GM21381 (cell line): Measurements from ENCODE around the gene TES.
"Not testable (repeated sequence)": the region's sequence is repeated elsewhere in the genome, so short reads cannot be mapped to it uniquely, and the experiment has no call there.

ENCODE experiments used
- ATAC-seq: cut with Tn5 transposase; IDR thresholded peaks from one replicate; pipeline ENCODE4 v1.9.1; 2021; ENCODE audit warnings: mild to moderate bottlenecking, moderate library complexity; ENCODE audit not compliant: unreplicated experiment

The TES gene, protein sequence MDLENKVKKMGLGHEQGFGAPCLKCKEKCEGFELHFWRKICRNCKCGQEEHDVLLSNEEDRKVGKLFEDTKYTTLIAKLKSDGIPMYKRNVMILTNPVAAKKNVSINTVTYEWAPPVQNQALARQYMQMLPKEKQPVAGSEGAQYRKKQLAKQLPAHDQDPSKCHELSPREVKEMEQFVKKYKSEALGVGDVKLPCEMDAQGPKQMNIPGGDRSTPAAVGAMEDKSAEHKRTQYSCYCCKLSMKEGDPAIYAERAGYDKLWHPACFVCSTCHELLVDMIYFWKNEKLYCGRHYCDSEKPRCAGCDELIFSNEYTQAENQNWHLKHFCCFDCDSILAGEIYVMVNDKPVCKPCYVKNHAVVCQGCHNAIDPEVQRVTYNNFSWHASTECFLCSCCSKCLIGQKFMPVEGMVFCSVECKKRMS

DNA sequence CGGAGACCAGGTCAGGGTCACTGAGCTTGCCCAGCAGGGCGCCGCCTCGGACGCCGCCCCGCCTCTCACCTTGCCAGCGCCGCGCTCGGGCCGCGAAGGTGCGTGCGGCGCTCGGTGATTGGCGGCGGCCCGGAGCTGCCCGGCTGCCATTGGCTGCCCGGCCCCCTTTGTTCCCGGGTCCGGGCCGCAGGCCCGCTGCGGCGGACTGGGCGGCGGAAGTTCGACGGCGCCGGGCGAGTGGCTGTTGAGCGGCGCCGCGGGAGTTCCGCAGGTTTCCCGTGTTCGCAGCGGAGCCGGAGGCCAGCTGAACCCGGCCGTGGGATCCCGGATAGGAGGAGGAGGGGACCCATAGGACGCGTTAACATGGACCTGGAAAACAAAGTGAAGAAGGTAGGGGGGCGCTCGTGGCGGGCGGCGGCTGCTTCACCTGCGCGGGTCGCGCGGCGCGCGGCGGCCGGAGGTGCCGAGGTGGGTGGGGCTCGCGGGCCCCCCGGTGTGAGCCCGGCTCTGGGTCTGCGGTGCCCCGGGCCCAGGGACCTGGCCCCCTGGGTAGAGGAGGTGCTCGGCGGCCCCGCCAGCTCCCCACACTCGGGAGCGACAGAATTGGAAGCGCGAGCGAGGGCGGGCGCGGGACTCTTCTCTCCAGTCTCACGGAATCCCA lies at the start of gene TES:
Gene TES, plus strand, starts transcription at position 195 of the 661 bp plus-strand sequence. Its CDS starts 169 bp downstream, at position 364.
- ATAC-seq: peak; percentile 88

DNA sequence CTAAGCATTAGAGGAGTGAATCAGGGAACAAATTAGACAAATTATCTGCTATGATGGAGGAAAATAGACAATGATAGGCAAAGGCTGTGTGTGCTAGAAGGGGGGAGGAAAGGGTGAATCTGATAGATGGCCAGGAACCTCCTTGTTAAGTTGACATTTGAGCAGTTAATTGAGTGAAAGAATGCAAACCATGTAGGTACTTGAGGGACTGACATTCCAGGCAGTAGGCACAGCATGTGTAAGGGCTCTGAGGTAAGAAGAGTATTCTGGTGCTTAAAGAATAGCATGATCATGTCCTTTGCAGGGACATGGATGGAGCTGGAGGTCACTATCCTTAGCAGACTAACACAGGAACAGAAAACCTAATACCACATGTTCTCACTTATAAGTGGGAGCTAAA lies 48.6 kb upstream of the TES start:
- no peak for ATAC-seq

GRCh38 chr7:116162254-116162653 lies 48.1 kb upstream of the TES start:
- ATAC-seq: no peak

- ATAC-seq: no peak
Measured at GRCh38 chr7:116162992-116163391, 47.3 kb upstream of the TES start.

DNA sequence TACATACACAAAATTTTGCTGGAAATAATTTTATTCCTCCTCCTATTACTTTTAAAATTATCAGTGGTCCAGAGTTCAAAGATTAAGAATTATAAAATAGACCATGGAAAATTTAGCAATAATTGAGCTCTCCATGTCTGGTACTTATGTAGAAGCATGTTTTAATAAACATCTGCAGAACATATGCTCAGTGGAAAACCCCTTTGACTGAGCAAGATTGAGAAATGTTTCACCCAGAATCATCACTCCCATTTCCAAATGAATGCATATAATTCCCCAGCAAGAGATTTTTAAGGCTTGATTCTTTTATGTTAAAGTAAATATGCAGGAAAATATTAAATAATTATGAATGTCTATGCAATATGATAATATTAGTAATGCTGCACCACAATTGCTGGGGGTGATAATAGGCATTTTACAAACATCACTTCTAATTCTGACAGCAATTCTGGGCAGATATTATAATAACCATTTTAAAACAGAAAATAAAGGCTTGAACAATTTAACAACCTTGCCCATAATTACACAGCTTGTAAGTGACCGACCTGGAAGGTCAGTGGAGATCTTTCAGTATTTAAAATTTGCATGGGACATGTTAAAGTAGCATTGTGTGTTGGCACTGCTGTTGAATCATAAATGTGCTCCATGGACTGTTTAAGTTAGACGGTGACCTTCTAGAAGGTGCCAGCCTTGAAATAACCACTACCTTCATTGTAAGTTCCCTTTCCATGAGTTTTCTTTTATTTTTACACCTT lies 45.6 kb upstream of the TES start:
- ATAC-seq: no peak

- ATAC-seq: peak; percentile 55
Measured at GRCh38 chr7:116165717-116166116, 44.6 kb upstream of the TES start.

DNA sequence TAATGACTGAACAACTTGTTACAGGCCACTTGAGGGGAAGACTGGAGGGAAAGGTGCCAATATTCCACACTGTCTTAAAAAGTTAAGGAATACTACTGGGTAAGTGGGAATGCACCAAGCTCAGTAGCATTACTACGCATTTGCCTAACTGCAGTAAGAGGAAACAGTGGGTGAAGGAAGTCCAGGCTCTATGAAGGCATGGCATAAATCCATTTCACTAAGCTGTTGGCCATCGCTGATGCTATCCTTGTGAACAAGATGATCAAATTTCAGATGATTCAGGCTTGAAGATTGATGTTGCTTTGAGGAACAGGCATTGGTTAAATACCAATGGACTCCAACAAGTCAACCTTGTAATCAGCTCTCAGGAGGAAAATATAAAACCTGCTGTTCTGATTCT lies 44.2 kb upstream of the TES start:
- no peak for ATAC-seq

GRCh38 chr7:116167177-116167576 lies 43.2 kb upstream of the TES start:
- ATAC-seq: no peak

- no peak for ATAC-seq
Measured at GRCh38 chr7:116169060-116169459, 41.3 kb upstream of the TES start.

DNA sequence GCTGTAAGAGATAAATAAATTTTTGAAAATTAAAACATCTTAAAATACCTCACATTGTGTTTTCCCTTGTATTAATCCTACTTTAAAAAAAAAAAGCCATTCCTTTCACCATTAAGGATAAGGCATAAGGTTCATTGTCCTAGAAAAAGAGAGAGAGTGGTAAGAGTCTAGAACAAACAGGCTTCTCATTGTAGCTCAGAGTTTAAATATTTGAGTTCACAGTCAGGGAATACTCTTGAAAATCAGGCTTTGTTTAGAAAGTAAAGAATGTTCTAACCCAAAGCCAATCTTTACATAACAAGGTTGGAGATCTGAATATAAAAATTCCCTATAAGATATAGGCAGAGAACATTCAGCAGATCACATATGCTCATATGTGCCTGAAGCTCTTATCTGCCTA lies 40.2 kb upstream of the TES start:
- no peak for ATAC-seq

DNA sequence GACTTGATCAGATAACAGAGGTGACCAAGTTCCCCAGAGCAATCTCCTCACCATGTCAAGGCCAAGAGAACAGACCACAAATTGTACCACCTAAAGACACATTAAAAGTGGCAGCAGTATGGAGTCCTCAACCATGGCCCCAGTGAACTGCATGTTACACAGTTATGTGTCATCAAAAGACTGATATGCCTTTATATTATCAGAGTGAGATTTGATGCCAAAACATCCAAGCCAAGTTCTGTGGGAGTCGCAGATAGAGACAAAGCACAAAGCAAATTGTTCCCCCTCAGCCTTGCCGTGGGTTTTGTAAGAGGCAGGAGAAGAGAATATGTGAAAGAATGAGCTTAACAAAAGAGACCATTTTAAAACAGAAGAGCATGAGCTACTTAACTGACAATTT lies 39.2 kb upstream of the TES start:
- ATAC-seq: no peak

- ATAC-seq: no peak
Measured at GRCh38 chr7:116172353-116172752, 38.0 kb upstream of the TES start.

- ATAC-seq: no peak
Measured at GRCh38 chr7:116173051-116174028, 37.0 kb upstream of the TES start.

DNA sequence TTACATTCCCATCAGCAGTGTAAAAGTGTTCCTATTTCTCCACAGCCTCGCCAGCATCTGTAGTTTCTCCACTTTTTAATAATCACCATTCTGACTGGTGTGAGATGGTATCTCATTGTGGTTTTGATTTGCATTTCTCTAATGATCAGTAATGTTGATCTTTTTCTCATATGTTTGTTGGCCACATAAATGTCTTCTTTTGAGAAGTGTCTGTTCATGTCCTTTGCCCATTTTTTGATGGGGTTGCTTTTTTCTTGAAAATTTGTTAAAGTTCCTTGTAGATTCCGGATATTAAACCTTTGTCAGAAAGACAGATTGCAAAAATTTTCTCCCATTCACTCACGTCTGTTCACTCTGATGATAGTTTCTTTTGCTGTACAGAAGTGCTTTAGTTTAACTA lies 35.2 kb upstream of the TES start:
- ATAC-seq: not testable (repeated sequence)

- ATAC-seq: no peak
Measured at GRCh38 chr7:116176226-116176625, 34.1 kb upstream of the TES start.

- ATAC-seq: no peak
Measured at GRCh38 chr7:116177009-116177408, 33.3 kb upstream of the TES start.

DNA sequence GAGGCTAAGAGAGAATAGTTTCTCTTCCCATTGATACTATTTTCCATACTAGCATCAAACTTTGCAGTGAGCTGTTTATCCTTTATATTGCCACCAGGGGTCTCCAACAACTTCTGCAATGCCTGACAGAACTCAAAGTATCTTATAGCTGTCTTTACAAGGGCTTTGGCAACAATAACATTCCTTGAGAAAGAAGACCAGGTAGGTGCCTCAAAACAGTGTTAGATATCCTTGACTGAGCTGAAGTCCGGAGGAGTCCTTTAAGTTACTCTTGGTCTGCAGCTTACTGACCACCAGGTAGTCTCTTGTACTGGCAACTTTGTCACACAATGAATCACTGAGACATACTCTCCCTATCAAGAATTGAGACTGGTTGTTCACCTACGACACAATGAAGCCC lies 30.0 kb upstream of the TES start:
- peak; percentile 85 for ATAC-seq

DNA sequence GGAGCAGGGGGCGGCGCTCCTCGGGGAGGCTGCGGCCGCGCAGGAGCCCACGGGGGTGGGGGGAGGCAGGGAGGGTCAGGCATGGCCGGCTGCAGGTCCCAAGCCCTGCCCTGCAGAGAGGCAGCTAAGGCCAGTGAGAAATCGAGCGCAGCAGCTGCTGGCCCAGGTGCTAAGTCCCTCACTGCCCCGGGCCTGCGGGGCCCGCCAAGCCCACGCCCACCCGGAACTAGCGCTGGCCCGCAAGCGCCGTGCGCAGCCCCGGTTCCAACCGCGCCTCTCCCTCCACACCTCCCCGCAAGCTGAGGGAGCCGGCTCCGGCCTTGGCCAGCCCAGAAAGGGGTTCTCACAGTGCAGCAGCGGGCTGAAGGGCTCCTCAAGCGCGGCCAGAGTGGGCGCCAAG lies 28.3 kb upstream of the TES start:
- ATAC-seq: no peak

DNA sequence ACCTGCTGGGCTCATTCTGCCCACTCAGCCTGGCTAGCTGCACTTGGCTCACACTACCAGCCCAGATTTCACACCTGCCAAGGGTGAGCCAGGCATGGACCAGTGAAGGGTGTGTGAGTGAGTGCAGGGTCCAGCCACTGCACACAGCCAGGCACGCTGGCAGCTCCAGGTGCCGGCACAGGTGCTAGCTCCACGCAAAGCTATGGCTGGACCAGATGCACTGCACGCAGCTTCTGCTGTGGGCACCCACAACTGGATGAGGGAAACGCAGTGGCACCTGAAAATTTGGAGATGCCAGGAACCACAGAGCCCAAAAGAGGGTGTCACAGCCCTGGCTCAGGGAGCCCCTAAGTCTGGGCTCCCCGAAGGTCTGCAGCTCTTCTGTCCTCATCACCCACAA lies 24.9 kb upstream of the TES start:
- ATAC-seq: no peak

DNA sequence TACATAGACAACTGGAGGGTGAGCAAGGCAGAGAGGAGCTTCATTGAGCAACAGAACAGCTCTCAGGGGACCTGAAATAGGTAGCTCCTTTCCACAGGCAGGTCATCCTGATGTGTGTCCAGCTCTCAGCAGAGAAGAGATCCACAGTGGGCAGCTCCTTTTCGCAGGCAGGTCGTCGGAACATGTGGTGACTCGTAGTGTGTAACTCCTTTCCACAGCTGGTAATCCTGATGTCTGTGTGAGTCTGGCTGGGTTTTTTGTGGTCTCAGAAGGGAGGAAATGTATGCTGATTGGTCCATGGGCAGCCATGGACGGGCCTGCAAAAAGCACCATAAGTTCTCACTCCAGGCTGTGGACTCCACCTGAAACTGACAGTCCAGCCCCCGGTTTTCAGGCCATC lies 24.4 kb upstream of the TES start:
- no peak for ATAC-seq

- ATAC-seq: no peak
Measured at GRCh38 chr7:116187400-116187799, 22.9 kb upstream of the TES start.
